Measurements from ENCODE around the gene TMOD3.

DNA sequence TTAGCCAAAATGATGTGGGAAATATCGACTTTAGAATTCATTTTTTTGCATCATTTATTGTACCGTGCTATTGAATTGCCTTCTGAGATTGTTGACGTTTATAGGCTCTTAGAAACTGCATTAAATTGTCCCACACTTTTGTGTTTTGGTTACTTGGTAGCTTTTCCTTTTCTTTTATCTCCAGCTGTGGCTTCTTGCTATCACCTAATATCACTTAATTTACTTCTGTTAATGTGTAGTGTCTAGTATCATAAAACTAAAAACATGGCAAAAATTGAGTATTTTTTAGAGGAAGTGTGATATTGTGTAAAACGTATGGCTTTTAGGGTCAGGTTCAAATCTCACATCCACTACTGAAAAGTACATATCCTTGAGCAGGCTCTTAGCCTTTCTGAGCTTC lies 11.2 kb downstream of the TMOD3 start:
- TF ChIP-seq ZNF274 (IDR thresholded peaks at IDR 0.05; ENCODE audit: low read depth, low read length) (no peak), YY1 (IDR thresholded peaks at IDR 0.05; ENCODE audit: insufficient read depth, insufficient read length) (no peak)

Data from NT2/D1 (cell line).